DND-41 (cell line): ENCODE results near the gene OPRD1.

Experiments used
- ATAC-seq: fragments of 200-7000 bp; cut with Tn5 transposase; 3 replicates; pipeline ENCODE4 v1.9.1; 2021; ENCODE audit warnings: low read depth; ENCODE audit not compliant: insufficient read depth
- DNase-seq: peaks from one replicate; pipeline ENCODE4 v3.0.0-alpha.2; 2020
- H2AFZ ChIP-seq: 2 replicates; pipeline ENCODE4 v1.6.0; 2012; ENCODE audit warnings: low read depth, low read length
- H3K27ac ChIP-seq: 2 replicates; pipeline ENCODE4 v1.5.1; 2012; ENCODE audit warnings: low read length, inconsistent platforms
- H3K27me3 ChIP-seq: fragments of 200-600 bp; sonication (generic); 2 replicates; pipeline ENCODE4 v1.6.0; 2012; ENCODE audit warnings: low read length, mild to moderate bottlenecking, inconsistent platforms; ENCODE audit not compliant: insufficient read depth, poor library complexity
- H3K36me3 ChIP-seq: 2 replicates; pipeline ENCODE4 v1.5.1; 2012; ENCODE audit warnings: low read length, inconsistent platforms; ENCODE audit not compliant: insufficient read depth
- H3K4me1 ChIP-seq: 2 replicates; pipeline ENCODE4 v1.5.1; 2012; ENCODE audit warnings: mild to moderate bottlenecking, low read length; ENCODE audit not compliant: insufficient read depth
- H3K4me2 ChIP-seq: 2 replicates; pipeline ENCODE4 v1.6.0; 2012; ENCODE audit warnings: mild to moderate bottlenecking, moderate library complexity, low read length, inconsistent platforms; ENCODE audit not compliant: insufficient read depth
- H3K4me3 ChIP-seq, 2 experiments: fragments of 200-600 bp in 1 of 2; shearing (Covaris generic) in 1 of 2; 2 replicates each; pipeline ENCODE4 v1.5.1; 2012 to 2016; ENCODE audit warnings: inconsistent platforms in 2 of 2, low read length in 2 of 2, mild to moderate bottlenecking in 2 of 2, low read depth in 1 of 2, moderate library complexity in 1 of 2
- H3K79me2 ChIP-seq: 2 replicates; pipeline ENCODE4 v1.6.0; 2012; ENCODE audit warnings: low read length, inconsistent platforms; ENCODE audit not compliant: insufficient read depth
- H3K9ac ChIP-seq: 2 replicates; pipeline ENCODE4 v1.6.0; 2012; ENCODE audit warnings: low read depth, mild to moderate bottlenecking, inconsistent platforms, low read length, moderate library complexity
- H3K9me3 ChIP-seq: 2 replicates; pipeline ENCODE4 v1.5.1; 2012; ENCODE audit warnings: low read length, moderate library complexity, mild to moderate bottlenecking, inconsistent platforms; ENCODE audit not compliant: insufficient read depth, severe bottlenecking
- H4K20me1 ChIP-seq: 2 replicates; pipeline ENCODE4 v1.6.0; 2012; ENCODE audit warnings: low read length; ENCODE audit not compliant: insufficient read depth
- CTCF ChIP-seq: IDR thresholded peaks from 2 replicates; pipeline ENCODE4 v1.5.1; 2012; ENCODE audit warnings: borderline replicate concordance, low read length, moderate library complexity, mild to moderate bottlenecking; ENCODE audit not compliant: poor library complexity, severe bottlenecking; ENCODE audit errors: extremely low read depth
- EZH2 ChIP-seq: IDR thresholded peaks from 3 replicates; pipeline ENCODE4 v1.6.1; 2012; ENCODE audit warnings: borderline replicate concordance, low read depth, mild to moderate bottlenecking, moderate library complexity, low read length, inconsistent platforms; ENCODE audit not compliant: severe bottlenecking

OPRD1 gene

DNA sequence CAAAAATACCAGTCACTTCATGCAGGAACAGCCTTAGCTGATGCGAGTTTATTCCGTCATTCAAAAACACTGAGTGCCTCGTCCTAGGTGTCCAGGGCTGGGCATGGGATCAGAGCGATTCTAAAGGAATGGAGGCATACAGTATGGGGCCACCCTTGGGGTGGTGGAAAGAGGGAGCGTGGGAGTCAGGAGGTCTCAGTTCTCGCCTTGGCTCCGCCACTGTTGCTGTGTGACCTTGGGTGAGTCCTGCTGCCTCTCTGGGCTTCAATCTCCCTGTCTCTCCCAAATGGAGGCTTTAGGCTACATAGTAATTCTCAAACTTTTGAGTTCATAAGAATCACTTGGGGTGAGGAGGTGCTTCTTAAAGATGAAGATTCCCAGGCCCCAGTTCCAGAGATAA is 44.0 kb downstream of the OPRD1 start:
- no peaks in the 10 kb centered on the region for H3K4me1 ChIP-seq
- DNase-seq (no peak), ATAC-seq (no peak)
- no peak overlapping the region for H3K27ac ChIP-seq
- no peaks in the 10 kb centered on the region for H3K9me3 ChIP-seq
- TF ChIP-seq CTCF (no peak), EZH2 (no peak)
- H3K4me2 ChIP-seq: no peak overlapping the region
- H2AFZ ChIP-seq: no peak overlapping the region
- no peak overlapping the region for H3K9ac ChIP-seq
- H3K4me3 ChIP-seq: no peak overlapping the region
- no peaks in the 10 kb centered on the region for H4K20me1 ChIP-seq
- no peaks in the 10 kb centered on the region for H3K79me2 ChIP-seq
- H3K27me3 ChIP-seq: peaks cover 4% of the 10 kb centered on the region
- H3K36me3 ChIP-seq: no peaks in the 10 kb centered on the region

DNA sequence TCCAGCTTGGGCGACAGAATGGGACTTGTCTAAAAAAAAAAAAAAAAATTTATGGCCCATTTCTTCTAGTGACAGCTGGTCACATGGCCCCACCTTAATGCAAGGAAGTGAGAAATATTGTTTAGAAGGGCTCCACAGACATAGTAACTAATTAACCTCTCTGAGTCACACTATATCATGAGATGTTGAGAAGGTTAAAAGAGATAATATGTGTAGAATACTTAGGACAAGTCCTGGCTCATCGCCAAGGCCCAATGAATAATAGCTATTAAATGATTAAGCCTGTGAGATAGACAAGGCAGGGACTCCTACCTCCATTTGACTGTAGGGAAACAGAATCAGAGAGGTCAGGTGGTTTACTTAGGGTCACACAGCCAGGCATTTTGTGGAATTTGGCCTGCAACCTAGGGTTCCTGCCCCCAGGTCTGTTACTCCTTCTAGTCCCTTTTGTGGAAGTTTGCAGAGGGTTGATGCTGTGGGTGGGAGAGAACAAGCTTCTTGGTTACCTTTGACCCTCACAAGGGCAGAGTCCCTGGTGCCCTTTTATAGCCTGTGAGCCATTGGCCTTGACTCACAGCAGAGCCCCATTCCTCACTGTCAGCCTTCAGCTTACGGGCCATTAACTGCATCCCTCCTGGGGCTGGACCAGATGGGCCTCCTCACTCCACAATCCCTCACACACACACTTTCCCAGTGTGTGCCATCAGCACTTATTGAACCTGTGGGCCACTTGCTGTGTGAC is 48.5 kb downstream of the OPRD1 start:
- no peaks in the 10 kb centered on the region for H3K4me1 ChIP-seq
- H3K36me3 ChIP-seq: no peaks in the 10 kb centered on the region
- H2AFZ ChIP-seq: no peak overlapping the region
- H3K27ac ChIP-seq: no peak overlapping the region
- no peaks in the 10 kb centered on the region for H3K27me3 ChIP-seq
- H3K79me2 ChIP-seq: no peaks in the 10 kb centered on the region
- no peaks in the 10 kb centered on the region for H4K20me1 ChIP-seq
- ATAC-seq (no peak), DNase-seq (no peak)
- H3K9me3 ChIP-seq: no peaks in the 10 kb centered on the region
- H3K4me3 ChIP-seq: no peak overlapping the region
- H3K9ac ChIP-seq: no peak overlapping the region
- no peak overlapping the region for H3K4me2 ChIP-seq
- TF ChIP-seq CTCF: no peak
- TF ChIP-seq EZH2: no peak

DNA sequence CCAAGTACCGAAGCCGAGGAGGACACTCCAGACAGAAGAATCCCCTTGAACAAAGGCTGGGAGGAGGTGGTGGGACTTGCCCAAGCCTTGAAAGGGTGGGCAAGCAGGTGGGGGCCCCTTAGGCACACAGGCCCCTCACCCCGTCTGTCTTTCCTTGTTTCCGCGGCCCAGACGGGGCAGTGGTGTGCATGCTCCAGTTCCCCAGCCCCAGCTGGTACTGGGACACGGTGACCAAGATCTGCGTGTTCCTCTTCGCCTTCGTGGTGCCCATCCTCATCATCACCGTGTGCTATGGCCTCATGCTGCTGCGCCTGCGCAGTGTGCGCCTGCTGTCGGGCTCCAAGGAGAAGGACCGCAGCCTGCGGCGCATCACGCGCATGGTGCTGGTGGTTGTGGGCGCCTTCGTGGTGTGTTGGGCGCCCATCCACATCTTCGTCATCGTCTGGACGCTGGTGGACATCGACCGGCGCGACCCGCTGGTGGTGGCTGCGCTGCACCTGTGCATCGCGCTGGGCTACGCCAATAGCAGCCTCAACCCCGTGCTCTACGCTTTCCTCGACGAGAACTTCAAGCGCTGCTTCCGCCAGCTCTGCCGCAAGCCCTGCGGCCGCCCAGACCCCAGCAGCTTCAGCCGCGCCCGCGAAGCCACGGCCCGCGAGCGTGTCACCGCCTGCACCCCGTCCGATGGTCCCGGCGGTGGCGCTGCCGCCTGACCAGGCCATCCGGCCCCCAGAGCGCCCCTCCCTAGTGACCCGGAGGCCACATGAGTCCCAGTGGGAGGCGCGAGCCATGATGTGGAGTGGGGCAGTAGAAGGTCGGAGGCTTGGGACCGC is 50.8 kb downstream of the OPRD1 start:
- H3K27me3 ChIP-seq: no peaks in the 10 kb centered on the region
- H3K9ac ChIP-seq: no peak overlapping the region
- no peaks in the 10 kb centered on the region for H3K79me2 ChIP-seq
- H3K9me3 ChIP-seq: no peaks in the 10 kb centered on the region
- DNase-seq (no peak), ATAC-seq (no peak)
- H3K4me3 ChIP-seq: no peak overlapping the region
- TF ChIP-seq CTCF: no peak
- no peak for TF ChIP-seq EZH2
- H3K27ac ChIP-seq: no peak overlapping the region
- no peaks in the 10 kb centered on the region for H4K20me1 ChIP-seq
- H2AFZ ChIP-seq: no peak overlapping the region
- no peaks in the 10 kb centered on the region for H3K36me3 ChIP-seq
- no peak overlapping the region for H3K4me2 ChIP-seq
- H3K4me1 ChIP-seq: no peaks in the 10 kb centered on the region
